Colonic mucosa (tissue), 4 donors: ENCODE results near the gene SDF2L1. TPM values are rescaled to one million over a fixed set of nuclear protein-coding genes. Genes with fewer than 3 reads are reported as not detected.
"Not testable (repeated sequence)": the region's sequence is repeated elsewhere in the genome, so short reads cannot be mapped to it uniquely, and the experiment has no call there.

ENCODE experiments used
- DNase-seq: peaks from one replicate; pipeline ENCODE4 v3.0.0-alpha.2; 2020
- H3K27ac ChIP-seq: fragments of 200-600 bp; one replicate; pipeline ENCODE4 v1.8.0; 2021
- H3K27me3 ChIP-seq: fragments of 200-600 bp; one replicate; pipeline ENCODE4 v1.8.0; 2021
- H3K36me3 ChIP-seq: fragments of 200-600 bp; one replicate; pipeline ENCODE4 v1.8.0; 2021
- H3K4me1 ChIP-seq: fragments of 200-600 bp; one replicate; pipeline ENCODE4 v1.8.0; 2021; ENCODE audit warnings: mild to moderate bottlenecking
- H3K4me3 ChIP-seq: fragments of 200-600 bp; one replicate; pipeline ENCODE4 v1.8.0; 2021
- H3K9ac ChIP-seq, 2 donors: one replicate each; pipeline ENCODE4 v1.7.0; 2013; ENCODE audit warnings: control low read depth in 2 of 2, low read depth in 2 of 2, low read length in 2 of 2
- H3K9me3 ChIP-seq: fragments of 200-600 bp; one replicate; pipeline ENCODE4 v1.8.0; 2021
- intact Hi-C: fragments of 100-400 bp; cut with DNase I; formaldehyde crosslinking; loops from one replicate; pipeline ENCODE4 v1.14.1; 2022
- total RNA-seq, 2 donors: library from RNA; stranded (reverse); fragmentation: NEBNext Ultra II Directional in 1 of 2; extraction: Animal tissue kit (Norgen Biotek cat#: 25700) in 1 of 2; gene quantifications; one replicate each; pipeline ENCODE4 v1.2.1, GENCODE V29; 2021
- TF ChIP-seq, protein P1 (sequence below): fragments of 200-600 bp; IDR thresholded peaks from one replicate; pipeline ENCODE4 v1.8.0; 2022; ENCODE audit warnings: antibody characterized with exemption, mild to moderate bottlenecking
- donor health status: healthy.
- donor health status: DM: no; HTN: no; CAD: no.
- donor health status: DM: no; HTN: no; CAD: no.

The SDF2L1 gene
- total RNA-seq, 2 donors from 2014 or later: 48.8 to 177 TPM

DNA sequence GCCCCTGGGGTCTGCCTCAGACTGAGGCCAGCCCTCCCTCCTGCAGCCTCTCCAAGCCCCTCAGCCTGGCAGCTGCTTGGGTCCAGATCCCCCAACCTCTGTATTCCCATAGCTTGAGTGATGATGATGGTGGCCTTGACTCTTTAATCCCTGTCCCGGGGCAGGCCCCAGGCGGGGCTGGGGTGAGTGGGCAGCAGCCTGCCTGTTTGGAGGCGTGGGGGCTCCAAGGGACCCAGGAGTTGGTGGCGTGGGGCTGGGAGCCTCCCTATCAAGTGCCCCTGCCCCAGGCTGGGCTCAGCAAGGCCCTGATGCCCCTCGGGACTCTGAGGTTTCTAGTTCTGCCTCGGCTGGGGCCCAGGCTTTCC is 46.2 kb downstream of the SDF2L1 start:
- no peak overlapping the region for H3K27ac ChIP-seq

DNA sequence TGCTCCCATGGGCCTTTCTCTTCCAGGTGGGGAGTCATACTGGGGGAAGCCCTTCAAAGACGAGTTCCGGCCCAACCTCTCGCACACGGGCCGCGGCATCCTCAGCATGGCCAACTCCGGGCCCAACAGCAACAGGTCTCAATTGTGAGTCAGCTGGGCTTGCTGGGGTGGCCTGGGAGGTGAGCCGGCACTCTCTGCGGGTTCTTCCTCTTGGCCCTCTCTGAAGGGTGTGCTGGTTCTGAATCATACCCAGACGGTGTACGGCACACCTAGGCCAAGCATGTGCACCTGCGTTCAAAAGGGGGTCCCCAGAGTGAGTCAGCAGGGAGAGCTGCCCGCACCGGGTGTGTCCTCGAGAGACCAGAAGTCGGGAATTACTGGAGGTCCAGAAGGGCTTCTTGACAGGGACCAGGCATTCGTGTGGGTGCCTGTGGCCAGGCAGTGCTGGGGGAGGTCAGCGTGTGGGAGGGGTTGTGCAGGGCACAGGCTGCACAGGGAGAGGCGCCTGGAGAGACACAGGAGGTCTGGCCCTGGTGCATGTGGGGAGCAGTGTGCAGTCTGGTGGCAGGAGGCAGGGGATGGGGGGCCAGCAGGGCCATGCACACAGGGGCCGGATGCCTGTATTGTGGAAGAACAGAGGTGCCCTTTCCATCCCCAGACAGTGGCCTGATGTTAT is 46.7 kb downstream of the SDF2L1 start:
- no peaks in the 10 kb centered on the region for H3K27me3 ChIP-seq
- H3K36me3 ChIP-seq: peaks cover 8% of the 10 kb centered on the region
- TF ChIP-seq, protein P1, sequence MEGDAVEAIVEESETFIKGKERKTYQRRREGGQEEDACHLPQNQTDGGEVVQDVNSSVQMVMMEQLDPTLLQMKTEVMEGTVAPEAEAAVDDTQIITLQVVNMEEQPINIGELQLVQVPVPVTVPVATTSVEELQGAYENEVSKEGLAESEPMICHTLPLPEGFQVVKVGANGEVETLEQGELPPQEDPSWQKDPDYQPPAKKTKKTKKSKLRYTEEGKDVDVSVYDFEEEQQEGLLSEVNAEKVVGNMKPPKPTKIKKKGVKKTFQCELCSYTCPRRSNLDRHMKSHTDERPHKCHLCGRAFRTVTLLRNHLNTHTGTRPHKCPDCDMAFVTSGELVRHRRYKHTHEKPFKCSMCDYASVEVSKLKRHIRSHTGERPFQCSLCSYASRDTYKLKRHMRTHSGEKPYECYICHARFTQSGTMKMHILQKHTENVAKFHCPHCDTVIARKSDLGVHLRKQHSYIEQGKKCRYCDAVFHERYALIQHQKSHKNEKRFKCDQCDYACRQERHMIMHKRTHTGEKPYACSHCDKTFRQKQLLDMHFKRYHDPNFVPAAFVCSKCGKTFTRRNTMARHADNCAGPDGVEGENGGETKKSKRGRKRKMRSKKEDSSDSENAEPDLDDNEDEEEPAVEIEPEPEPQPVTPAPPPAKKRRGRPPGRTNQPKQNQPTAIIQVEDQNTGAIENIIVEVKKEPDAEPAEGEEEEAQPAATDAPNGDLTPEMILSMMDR: no peak
- DNase-seq: no peak
- intact Hi-C loops: no loop called here
- H3K4me1 ChIP-seq: no peaks in the 10 kb centered on the region
- no peak overlapping the region for H3K9ac ChIP-seq
- H3K9me3 ChIP-seq: no peaks in the 10 kb centered on the region
- no peak overlapping the region for H3K27ac ChIP-seq
- no peak overlapping the region for H3K4me3 ChIP-seq

More for the DNA sequence above, 46.2 kb downstream of the SDF2L1 start:
- Histone ChIP-seq H3K9me3 (no peaks in the 10 kb centered on the region), H3K4me1 (no peaks in the 10 kb centered on the region), H3K4me3 (no peak overlapping the region), H3K36me3 (peaks cover 8% of the 10 kb centered on the region), H3K27me3 (no peaks in the 10 kb centered on the region), H3K9ac (no peak overlapping the region)
- intact Hi-C loops: no loop called here
- TF ChIP-seq, protein P1: no peak
- no peak for DNase-seq

DNA sequence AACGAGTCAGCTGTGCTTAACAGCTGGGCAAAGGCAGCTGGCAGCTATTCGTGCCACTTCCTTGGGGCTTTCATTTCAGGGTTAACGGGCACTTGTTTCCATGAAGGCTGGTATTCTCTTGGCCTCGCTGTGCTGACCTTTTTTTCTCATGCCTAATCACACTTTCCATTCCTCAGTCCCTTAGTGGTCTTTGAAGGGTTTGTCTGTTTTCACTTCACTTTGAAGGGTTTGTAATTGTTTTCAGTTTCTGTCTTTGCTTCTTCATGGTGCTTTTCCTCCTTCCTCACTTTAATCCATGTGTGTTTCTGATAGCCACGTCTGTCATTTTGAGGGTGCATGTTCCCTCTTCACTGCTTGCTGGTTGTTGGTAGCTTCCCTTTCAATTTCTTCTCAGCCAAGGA is 48.3 kb downstream of the SDF2L1 start:
- no peaks in the 10 kb centered on the region for H3K9me3 ChIP-seq
- H3K9ac ChIP-seq: no peak overlapping the region
- no peaks in the 10 kb centered on the region for H3K27me3 ChIP-seq
- TF ChIP-seq, protein P1: no peak
- no peak overlapping the region for H3K4me3 ChIP-seq
- no peak overlapping the region for H3K27ac ChIP-seq
- intact Hi-C loops: no loop called here
- no peaks in the 10 kb centered on the region for H3K4me1 ChIP-seq
- no peak for DNase-seq
- peaks cover 8% of the 10 kb centered on the region for H3K36me3 ChIP-seq

DNA sequence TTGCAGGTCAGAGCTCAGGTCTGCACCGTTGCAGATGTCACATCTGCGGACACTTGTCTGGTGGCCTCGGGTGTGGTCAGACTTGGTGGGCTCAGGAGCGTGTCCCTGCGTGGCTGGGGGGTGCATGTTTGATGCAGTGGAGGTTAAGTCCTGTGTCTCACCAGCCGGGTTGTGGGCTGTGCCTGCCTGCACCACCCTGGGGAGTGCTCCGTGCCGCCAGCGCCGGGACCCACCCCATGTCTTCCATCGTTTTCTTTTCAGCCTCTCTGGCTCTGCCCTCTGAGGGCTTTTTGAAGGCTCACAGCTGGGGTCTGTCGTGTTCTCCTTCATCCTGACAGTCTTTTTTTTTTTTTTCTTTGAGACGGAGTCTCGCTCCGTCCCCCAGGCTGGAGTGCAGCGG is 49.7 kb downstream of the SDF2L1 start:
- no peak for DNase-seq
- Histone ChIP-seq H3K36me3 (no peaks in the 10 kb centered on the region), H3K4me1 (no peaks in the 10 kb centered on the region), H3K4me3 (no peak overlapping the region), H3K9ac (no peak overlapping the region), H3K27me3 (no peaks in the 10 kb centered on the region), H3K27ac (no peak overlapping the region), H3K9me3 (no peaks in the 10 kb centered on the region)
- TF ChIP-seq, protein P1: no peak
- intact Hi-C loops: no loop called here

DNA sequence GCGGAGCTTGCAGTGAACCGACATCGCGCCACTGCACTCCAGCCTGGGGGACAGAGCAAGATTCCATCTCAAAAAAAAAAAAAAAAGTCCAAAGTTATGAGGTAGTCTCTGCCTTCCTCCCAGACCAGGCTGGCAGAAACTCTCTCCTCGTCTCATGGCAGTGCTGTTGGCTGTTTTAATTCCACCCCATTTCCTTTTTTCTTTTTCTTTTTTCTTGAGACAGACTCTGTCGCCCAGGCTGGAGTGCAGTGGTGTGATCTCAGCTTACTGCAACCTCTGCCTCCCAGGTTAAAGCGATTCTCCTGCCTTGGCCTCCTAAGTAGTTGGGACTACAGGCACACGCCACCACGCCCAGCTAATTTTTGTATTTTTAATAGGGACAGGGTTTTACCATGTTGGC is 50.8 kb downstream of the SDF2L1 start:
- H3K9ac ChIP-seq, H3K36me3 ChIP-seq, H3K9me3 ChIP-seq, DNase-seq, H3K4me1 ChIP-seq, H3K27me3 ChIP-seq, intact Hi-C loops, H3K4me3 ChIP-seq, H3K27ac ChIP-seq: not testable (repeated sequence)

DNA sequence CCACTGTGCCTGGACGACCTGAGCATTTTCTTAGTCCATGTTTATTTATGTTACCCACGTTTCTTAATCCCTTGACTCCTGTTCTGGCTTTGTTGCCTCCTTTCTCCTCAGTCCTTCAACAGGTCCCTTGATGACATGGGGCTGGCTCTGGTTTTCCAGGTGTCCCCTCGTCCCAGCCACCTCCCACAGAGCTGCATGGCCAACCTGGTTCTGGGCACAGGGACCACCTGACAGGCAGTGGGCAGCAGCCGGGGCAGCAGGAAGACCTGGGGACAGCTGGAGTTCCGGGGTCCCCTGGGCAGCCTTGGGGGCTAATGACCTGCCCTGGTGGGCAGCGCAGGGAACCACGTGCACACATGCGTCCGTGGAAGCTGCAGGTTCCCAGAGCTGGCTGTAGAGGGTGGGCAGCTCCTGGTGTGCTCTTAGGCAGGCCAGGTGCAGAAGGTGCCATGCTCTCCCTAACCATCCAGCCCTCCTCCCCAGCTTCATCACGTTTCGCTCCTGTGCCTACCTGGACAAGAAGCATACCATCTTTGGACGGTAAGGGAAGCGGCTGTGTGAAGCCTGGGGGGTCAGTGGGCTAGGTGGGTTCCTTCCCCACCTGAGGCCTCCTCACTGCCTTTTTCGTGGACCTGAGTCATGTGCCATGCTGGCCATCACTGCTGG is 51.4 kb downstream of the SDF2L1 start:
- no peaks in the 10 kb centered on the region for H3K27me3 ChIP-seq
- no peaks in the 10 kb centered on the region for H3K9me3 ChIP-seq
- no peak for DNase-seq
- TF ChIP-seq, protein P1: no peak
- H3K27ac ChIP-seq: no peak overlapping the region
- intact Hi-C loops: no loop called here
- H3K9ac ChIP-seq: no peak overlapping the region
- H3K36me3 ChIP-seq: no peaks in the 10 kb centered on the region
- H3K4me1 ChIP-seq: no peaks in the 10 kb centered on the region
- no peak overlapping the region for H3K4me3 ChIP-seq
